Measurements from ENCODE around the gene EHD4.

DNA sequence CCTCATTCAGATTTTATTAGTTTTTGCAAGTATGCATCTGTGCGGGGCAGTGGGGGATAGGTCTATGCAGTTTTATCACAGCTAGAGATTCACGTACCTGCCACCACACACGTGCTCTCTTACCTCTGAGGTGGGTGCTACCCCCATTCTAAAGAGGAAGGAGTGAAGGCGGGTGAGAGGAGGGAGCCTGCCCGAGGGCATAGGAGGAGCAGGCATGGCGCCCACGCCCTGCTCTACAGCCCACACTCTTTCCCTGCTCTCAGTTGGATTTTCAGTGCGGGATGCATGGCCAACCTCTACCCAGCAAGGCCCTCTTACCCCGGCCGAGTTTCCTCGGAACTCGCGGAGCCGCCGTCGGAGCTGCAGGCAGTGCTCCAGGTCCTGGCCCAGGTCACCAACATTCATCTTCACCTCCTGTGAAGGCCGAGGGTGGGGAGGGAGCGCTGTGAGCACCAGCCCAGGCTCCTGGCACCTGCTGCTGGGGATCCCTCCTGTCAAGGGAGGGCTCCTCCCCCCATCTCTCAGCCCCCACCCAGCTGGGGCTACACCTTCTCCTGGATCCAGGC is 106.8 kb downstream of the EHD4 start:
- TF ChIP-seq CTCF (IDR thresholded peaks at IDR 0.05; ENCODE audit: extremely low read depth in 1 of 2, insufficient read depth in 1 of 2, low read depth in 1 of 2, low read length in 2 of 2) (no peak), FOS (IDR thresholded peaks at IDR 0.05; ENCODE audit: borderline replicate concordance, insufficient read depth, low read length) (no peak), POLR2A (IDR thresholded peaks at IDR 0.05; ENCODE audit: low read depth, low read length) (no peak)
- TF ChIP-seq, protein P1, sequence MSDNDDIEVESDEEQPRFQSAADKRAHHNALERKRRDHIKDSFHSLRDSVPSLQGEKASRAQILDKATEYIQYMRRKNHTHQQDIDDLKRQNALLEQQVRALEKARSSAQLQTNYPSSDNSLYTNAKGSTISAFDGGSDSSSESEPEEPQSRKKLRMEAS (IDR thresholded peaks at IDR 0.05; ENCODE audit: insufficient read depth, insufficient read length) = no peak
